HEK293 (cell line): ENCODE results near the gene TSPO.

Experiments used
- CTCF ChIA-PET: fragments of 350-600 bp; formaldehyde crosslinking; extraction: SDS; loops from one replicate; lab custom pipeline; 2021; ENCODE audit warnings: antibody characterized with exemption; lab: Yijun Ruan, JAX
- POLR2A ChIA-PET: fragments of 300-600 bp; formaldehyde crosslinking; extraction: SDS; loops from one replicate; lab custom pipeline; 2020; ENCODE audit warnings: antibody characterized with exemption, inconsistent platforms; lab: Yijun Ruan, JAX
- H3K27ac ChIP-seq: fragments of 200-500 bp; sonication (Bioruptor generic); 2 replicates; pipeline ENCODE4 v1.5.1; 2014; ENCODE audit warnings: low read depth, low read length, control low read depth, inconsistent platforms; ENCODE audit errors: extremely low read depth
- H3K36me3 ChIP-seq, 2 experiments: fragments of 200-500 bp in 1 of 2; sonication (Bioruptor generic) in 1 of 2; 1 replicate in 1 of 2; 2 replicates in 1 of 2; pipeline ENCODE4 v1.5.1; 2014 to 2017; ENCODE audit warnings: inconsistent platforms in 2 of 2, low read length in 2 of 2; ENCODE audit not compliant: control insufficient read depth in 2 of 2, insufficient read depth in 1 of 2
- H3K4me1 ChIP-seq: fragments of 200-500 bp; sonication (Bioruptor generic); 2 replicates; pipeline ENCODE4 v1.5.1; 2014; ENCODE audit warnings: mild to moderate bottlenecking, low read length, inconsistent platforms; ENCODE audit not compliant: control insufficient read depth, insufficient read depth
- H3K4me3 ChIP-seq: 2 replicates; pipeline ENCODE4 v1.5.1; 2011; ENCODE audit warnings: low read depth, mild to moderate bottlenecking, control low read depth, low read length, moderate library complexity
- H3K9me3 ChIP-seq: fragments of 200-500 bp; sonication (Bioruptor generic); 2 replicates; pipeline ENCODE4 v1.5.1; 2014; ENCODE audit warnings: low read depth, low read length, inconsistent platforms; ENCODE audit not compliant: control insufficient read depth, insufficient read depth
- EGR2 ChIP-seq: fragments of 450-650 bp; formaldehyde crosslinking; IDR thresholded peaks from 2 replicates; pipeline ENCODE4 v1.5.1; 2016; ENCODE audit warnings: low read depth, missing biosample characterization, missing genetic modification characterization
- GFI1B ChIP-seq: fragments of 450-650 bp; formaldehyde crosslinking; IDR thresholded peaks from 2 replicates; pipeline ENCODE4 v1.5.1; 2016; ENCODE audit warnings: missing biosample characterization, missing genetic modification characterization
- KLF10 ChIP-seq: fragments of 450-650 bp; IDR thresholded peaks from 2 replicates; pipeline ENCODE4 v1.5.1; 2018; ENCODE audit warnings: missing biosample characterization, mild to moderate bottlenecking, missing genetic modification characterization
- KLF16 ChIP-seq: fragments of 450-650 bp; formaldehyde crosslinking; IDR thresholded peaks from 2 replicates; pipeline ENCODE4 v1.5.1; 2017; ENCODE audit warnings: missing biosample characterization, missing genetic modification characterization
- KLF17 ChIP-seq: fragments of 450-650 bp; formaldehyde crosslinking; IDR thresholded peaks from 2 replicates; pipeline ENCODE4 v1.5.1; 2016; ENCODE audit warnings: missing biosample characterization, missing genetic modification characterization
- KLF8 ChIP-seq: fragments of 450-650 bp; formaldehyde crosslinking; IDR thresholded peaks from 2 replicates; pipeline ENCODE4 v1.5.1; 2016; ENCODE audit warnings: missing biosample characterization, missing genetic modification characterization
- PRDM2 ChIP-seq: fragments of 450-650 bp; formaldehyde crosslinking; IDR thresholded peaks from 2 replicates; pipeline ENCODE4 v1.5.1; 2016; ENCODE audit warnings: missing biosample characterization, missing genetic modification characterization, borderline replicate concordance
- SCRT1 ChIP-seq: fragments of 450-650 bp; formaldehyde crosslinking; IDR thresholded peaks from 2 replicates; pipeline ENCODE4 v1.5.1; 2016; ENCODE audit warnings: missing biosample characterization, missing genetic modification characterization, borderline replicate concordance
- ZBTB8A ChIP-seq: fragments of 450-650 bp; formaldehyde crosslinking; IDR thresholded peaks from 2 replicates; pipeline ENCODE4 v1.5.1; 2016; ENCODE audit warnings: missing biosample characterization, missing genetic modification characterization
- ZFHX2 ChIP-seq: fragments of 450-650 bp; formaldehyde crosslinking; conservative IDR thresholded peaks from 2 replicates; pipeline ENCODE4 v1.5.1; 2016; ENCODE audit warnings: missing biosample characterization, missing genetic modification characterization
- ZNF112 ChIP-seq: fragments of 450-650 bp; formaldehyde crosslinking; IDR thresholded peaks from 2 replicates; pipeline ENCODE4 v1.5.0; 2017; ENCODE audit warnings: missing biosample characterization, missing genetic modification characterization
- ZNF266 ChIP-seq: fragments of 450-650 bp; formaldehyde crosslinking; IDR thresholded peaks from 2 replicates; pipeline ENCODE4 v1.5.1; 2016; ENCODE audit warnings: missing biosample characterization, missing genetic modification characterization, low read depth
- ZNF302 ChIP-seq: fragments of 450-650 bp; formaldehyde crosslinking; IDR thresholded peaks from 2 replicates; pipeline ENCODE4 v1.5.1; 2016; ENCODE audit warnings: missing biosample characterization, missing genetic modification characterization, low read depth
- ZNF362 ChIP-seq: fragments of 450-650 bp; formaldehyde crosslinking; IDR thresholded peaks from 2 replicates; pipeline ENCODE4 v1.5.1; 2016; ENCODE audit warnings: missing biosample characterization, missing genetic modification characterization
- ZNF571 ChIP-seq: fragments of 450-650 bp; formaldehyde crosslinking; IDR thresholded peaks from 2 replicates; pipeline ENCODE4 v1.5.0; 2017; ENCODE audit warnings: missing biosample characterization, missing genetic modification characterization
- ZNF645 ChIP-seq: fragments of 450-650 bp; formaldehyde crosslinking; IDR thresholded peaks from 2 replicates; pipeline ENCODE4; 2016; ENCODE audit warnings: missing biosample characterization, missing genetic modification characterization
- ZNF777 ChIP-seq: fragments of 450-650 bp; formaldehyde crosslinking; IDR thresholded peaks from 2 replicates; pipeline ENCODE4 v1.5.1; 2017; ENCODE audit warnings: missing biosample characterization, missing genetic modification characterization, borderline replicate concordance

The TSPO gene

GRCh38 chr22:43210631-43211515, 59.5 kb downstream of the TSPO start (continued):
- TF ChIP-seq PRDM2 (tag by site-specific recombination): no peak
- no peak for TF ChIP-seq ZNF266 (tag by site-specific recombination)
- TF ChIP-seq SCRT1 (tag by site-specific recombination): no peak
- peak; percentile 32; the same call in 1 of the 2 replicates for TF ChIP-seq EGR2 (tag by site-specific recombination)
- TF ChIP-seq ZFHX2 (tag by site-specific recombination): peak; percentile 54; the same call in 1 of the 2 replicates
- TF ChIP-seq ZNF777: no peak
- no peak for TF ChIP-seq ZNF112
- TF ChIP-seq GFI1B (tag by site-specific recombination): no peak

GRCh38 chr22:43211941-43212433, 60.6 kb downstream of the TSPO start:
- Histone ChIP-seq H3K9me3 (no peaks in the 10 kb centered on the region), H3K4me1 (no peaks in the 10 kb centered on the region), H3K27ac (no peak overlapping the region), H3K36me3 (no peaks in the 10 kb centered on the region), H3K4me3 (no peak overlapping the region)
- POLR2A ChIA-PET: interaction anchor here (0.6 kb wide), 1 partner anchor 81 kb away, joined by 4 read pairs; no protein-coding TSS in a partner anchor
- TF ChIP-seq ZBTB8A (no peak), KLF16 (tag by site-specific recombination) (no peak), KLF10 (tag by site-specific recombination) (no peak), ZNF571 (no peak), ZNF362 (tag by site-specific recombination) (no peak), ZNF645 (tag by site-specific recombination) (no peak), KLF17 (no peak), KLF8 (tag by site-specific recombination) (no peak), ZNF302 (tag by site-specific recombination) (no peak)
- CTCF ChIA-PET: no interaction called here
